WI38 (cell line): Measurements from ENCODE around the gene LPIN2.

Source experiments
- H3K4me3 ChIP-seq: 2 replicates; pipeline ENCODE4 v1.5.1; 2011; ENCODE audit warnings: low read depth, mild to moderate bottlenecking, control low read depth, low read length
- TF ChIP-seq, protein P1 (sequence below): IDR thresholded peaks from 2 replicates; pipeline ENCODE4 v1.5.1; 2012; ENCODE audit warnings: low read depth, mild to moderate bottlenecking, control low read depth, low read length

Gene LPIN2

DNA sequence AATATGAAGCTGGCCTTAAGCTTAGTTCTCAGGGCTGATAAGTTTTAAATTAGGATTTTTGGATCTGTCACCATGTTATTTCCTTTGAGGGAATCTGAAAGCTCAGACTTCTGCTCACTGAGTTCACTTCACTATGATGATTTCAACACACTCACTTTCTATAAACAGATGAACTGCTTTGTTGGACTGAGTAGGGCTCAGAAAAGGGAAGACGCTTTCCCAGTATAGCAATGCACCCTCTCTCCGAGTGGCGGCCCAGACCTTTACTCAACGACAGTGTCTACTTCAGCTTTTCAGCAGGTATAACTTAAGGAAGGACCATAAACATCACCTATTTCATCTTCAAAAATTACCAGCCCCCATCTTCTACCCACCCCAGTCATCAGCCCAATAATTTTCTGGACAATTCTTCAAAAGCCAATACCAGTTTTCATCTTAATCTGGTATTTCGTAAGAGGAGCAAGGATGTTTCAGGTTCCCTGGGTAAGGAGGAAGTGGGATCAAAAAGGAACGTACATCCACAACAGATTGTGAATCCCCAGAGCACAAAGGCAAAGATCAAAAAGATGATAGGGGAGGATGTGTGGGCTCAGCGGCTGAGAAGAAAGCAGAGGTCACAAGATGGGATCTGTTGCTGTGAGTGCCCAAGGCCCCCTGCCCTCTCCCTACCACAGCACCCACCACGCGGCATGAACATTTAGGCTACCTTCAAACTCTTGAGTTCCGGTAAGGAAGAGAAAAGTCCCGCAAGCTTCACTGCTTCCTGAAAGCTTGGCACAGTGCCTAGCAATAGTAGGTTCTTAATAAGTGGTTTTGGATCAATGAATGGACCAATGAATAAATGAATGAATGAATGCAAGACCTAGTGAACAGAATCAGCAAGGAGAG is 41.9 kb downstream of the LPIN2 start:
- no peak overlapping the region for H3K4me3 ChIP-seq
- TF ChIP-seq, protein P1, sequence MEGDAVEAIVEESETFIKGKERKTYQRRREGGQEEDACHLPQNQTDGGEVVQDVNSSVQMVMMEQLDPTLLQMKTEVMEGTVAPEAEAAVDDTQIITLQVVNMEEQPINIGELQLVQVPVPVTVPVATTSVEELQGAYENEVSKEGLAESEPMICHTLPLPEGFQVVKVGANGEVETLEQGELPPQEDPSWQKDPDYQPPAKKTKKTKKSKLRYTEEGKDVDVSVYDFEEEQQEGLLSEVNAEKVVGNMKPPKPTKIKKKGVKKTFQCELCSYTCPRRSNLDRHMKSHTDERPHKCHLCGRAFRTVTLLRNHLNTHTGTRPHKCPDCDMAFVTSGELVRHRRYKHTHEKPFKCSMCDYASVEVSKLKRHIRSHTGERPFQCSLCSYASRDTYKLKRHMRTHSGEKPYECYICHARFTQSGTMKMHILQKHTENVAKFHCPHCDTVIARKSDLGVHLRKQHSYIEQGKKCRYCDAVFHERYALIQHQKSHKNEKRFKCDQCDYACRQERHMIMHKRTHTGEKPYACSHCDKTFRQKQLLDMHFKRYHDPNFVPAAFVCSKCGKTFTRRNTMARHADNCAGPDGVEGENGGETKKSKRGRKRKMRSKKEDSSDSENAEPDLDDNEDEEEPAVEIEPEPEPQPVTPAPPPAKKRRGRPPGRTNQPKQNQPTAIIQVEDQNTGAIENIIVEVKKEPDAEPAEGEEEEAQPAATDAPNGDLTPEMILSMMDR = no peak

DNA sequence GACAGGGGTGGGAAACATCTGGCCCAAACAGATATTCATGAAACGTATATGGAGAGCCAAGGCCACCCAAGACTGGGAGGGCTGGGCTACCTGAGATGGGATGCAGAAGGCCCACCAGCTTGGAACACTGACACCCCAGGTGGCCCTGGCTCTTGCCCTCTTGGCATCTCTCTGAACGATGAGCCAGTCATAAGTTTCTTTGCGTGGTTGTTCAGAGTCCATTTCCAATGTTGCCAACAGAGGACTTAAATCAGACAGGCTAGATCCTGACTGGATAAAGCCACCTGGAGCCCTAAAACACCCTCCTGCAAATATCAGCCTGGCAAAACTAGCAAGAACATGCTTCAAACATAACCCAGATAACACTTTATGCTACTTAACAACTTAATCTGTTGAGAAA is 42.6 kb downstream of the LPIN2 start:
- TF ChIP-seq, protein P1 = no peak
- no peak overlapping the region for H3K4me3 ChIP-seq

DNA sequence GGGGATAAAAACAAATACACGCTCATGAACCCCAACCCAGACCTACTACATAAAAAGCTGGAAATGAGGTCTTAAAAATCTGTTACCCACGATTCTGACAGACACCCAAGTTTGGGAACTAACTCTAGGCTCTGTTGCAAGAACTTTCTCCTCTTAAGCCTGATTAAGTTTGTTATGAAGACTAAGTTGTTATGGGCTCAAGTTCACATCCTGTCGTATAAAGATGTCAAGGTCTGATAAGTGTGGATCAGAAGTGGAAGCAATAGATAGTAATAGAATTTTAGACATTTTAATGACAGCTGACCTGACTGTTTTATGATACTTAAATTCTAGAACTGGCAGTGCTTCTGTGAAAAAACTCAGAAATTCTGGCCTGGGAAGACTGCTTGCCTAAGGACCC is 43.2 kb downstream of the LPIN2 start:
- H3K4me3 ChIP-seq = no peak overlapping the region
- TF ChIP-seq, protein P1 = no peak

DNA sequence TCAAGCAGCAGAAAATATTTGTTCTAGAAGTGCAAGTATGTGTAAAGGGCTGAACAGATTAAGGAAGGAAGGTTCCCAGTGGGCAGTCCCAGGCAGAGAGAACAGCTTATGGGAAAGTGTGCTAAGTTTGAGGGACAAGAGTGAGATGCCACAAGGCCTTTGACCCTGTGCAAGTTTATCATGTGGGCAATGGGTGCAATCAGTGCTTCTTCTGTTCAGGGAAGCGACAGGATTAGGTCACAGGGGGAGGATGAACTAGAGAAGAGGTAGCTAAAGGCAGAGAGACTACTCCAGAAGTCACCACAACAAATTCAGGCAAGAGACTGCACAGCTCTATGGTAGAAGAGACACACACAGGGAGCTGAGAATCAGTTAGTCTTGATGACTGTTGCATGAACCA is 44.3 kb downstream of the LPIN2 start:
- TF ChIP-seq, protein P1 = no peak
- H3K4me3 ChIP-seq = no peak overlapping the region

DNA sequence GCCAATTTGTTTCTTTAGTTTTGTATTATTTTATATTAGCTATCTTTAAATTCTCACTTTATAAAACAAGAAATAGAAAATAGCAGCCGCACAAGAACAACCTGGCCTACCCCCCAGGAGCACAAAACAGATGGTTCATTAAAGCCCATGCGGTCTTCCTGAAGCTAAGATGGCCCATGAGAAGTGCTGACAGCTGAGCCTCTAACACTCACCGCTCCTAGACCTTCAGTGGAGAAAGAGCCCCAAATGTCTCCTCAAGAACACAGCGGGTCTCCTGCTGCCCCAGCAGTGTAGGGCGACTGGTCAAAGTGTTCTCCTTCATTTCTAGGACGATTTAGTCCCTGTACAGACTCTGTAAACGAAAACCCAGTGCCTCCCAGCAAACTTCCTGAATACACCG is 45.1 kb downstream of the LPIN2 start:
- TF ChIP-seq, protein P1 = no peak
- H3K4me3 ChIP-seq = no peak overlapping the region

DNA sequence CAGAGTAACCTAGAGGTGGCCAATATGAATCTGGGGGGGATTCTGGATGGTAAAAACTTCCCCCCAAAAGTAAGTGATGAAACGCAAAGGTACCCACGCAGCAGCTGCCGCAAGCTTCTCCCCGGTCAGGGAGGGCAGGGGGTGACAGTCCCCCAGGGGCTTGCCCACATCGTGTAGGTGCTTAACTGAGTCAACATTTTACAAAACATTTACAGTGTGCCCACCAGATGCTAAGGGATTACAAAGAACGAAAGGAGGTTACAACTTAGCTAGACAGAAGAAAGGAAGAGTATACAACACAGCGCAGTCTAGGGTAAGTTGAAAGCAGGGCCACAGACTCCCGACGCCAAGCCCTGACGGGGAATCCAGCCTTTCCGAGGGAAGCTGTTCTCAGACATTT is 45.6 kb downstream of the LPIN2 start:
- TF ChIP-seq, protein P1 = no peak

DNA sequence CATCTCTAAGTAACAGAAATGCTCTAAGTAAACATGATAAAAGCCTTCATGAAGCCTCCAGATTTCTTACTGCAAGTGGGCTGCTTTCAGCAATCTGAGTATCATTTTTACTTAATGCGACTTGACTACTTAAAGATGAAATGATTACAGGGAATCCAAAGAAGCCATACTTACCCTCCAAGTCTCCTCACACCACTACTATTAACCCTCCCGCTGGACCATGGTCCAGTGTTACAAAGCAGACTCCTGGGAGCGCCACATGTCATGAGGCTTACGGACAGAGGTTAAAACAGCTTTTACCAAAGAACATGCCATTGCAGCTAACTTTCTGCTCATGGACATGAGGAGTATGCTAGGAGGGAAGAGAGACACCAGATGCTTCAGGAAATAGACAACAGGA is 46.4 kb downstream of the LPIN2 start:
- TF ChIP-seq, protein P1 = no peak
- H3K4me3 ChIP-seq = no peak overlapping the region

More for the DNA sequence above, 45.6 kb downstream of the LPIN2 start:
- no peak overlapping the region for H3K4me3 ChIP-seq
